ENCODE measurements around the gene C1QTNF2.

GRCh38 chr5:160333721-160334120, 36.7 kb downstream of the C1QTNF2 start:
- TF ChIP-seq CTCF (IDR thresholded peaks at IDR 0.05) (no peak), POLR2AphosphoS5 (IDR thresholded peaks at IDR 0.05) (no peak)
